Measurements from ENCODE around the gene DAP. TPM values are rescaled to one million over a fixed set of nuclear protein-coding genes. Genes with fewer than 3 reads are reported as not detected.

Gene DAP
- total RNA-seq, 1 donor from 2014 or later, result 22.9 TPM

GRCh38 chr5:10779592-10779991 is 18.6 kb upstream of the DAP start:
- no peaks in the 10 kb centered on the region for H3K4me1 ChIP-seq
- no peaks in the 10 kb centered on the region for H3K27me3 ChIP-seq (ENCODE audit: low read depth)
- H3K9me3 ChIP-seq (replicated peaks), result peaks cover 5% of the 10 kb centered on the region
- no peaks in the 10 kb centered on the region for H3K36me3 ChIP-seq
- no peak for DNase-seq
- intact Hi-C loops (cut with micrococcal nuclease), result no loop called here
- TF ChIP-seq CTCF (IDR thresholded peaks at IDR 0.05; ENCODE audit: borderline replicate concordance), result no peak
- H3K4me3 ChIP-seq, result no peak overlapping the region
- no peak overlapping the region for H3K27ac ChIP-seq (replicated peaks)

GRCh38 chr5:10778179-10778910 is 17.3 kb upstream of the DAP start:
- Histone ChIP-seq H3K27ac (replicated peaks) (no peak overlapping the region), H3K27me3 (ENCODE audit: low read depth) (no peaks in the 10 kb centered on the region), H3K4me1 (no peaks in the 10 kb centered on the region), H3K4me3 (no peak overlapping the region), H3K36me3 (no peaks in the 10 kb centered on the region), H3K9me3 (replicated peaks) (peaks cover 5% of the 10 kb centered on the region)
- DNase-seq, result no peak
- no peak for TF ChIP-seq CTCF (IDR thresholded peaks at IDR 0.05; ENCODE audit: borderline replicate concordance)
- intact Hi-C loops (cut with micrococcal nuclease), result no loop called here

- Histone ChIP-seq H3K9me3 (replicated peaks) (peaks cover 5% of the 10 kb centered on the region), H3K27ac (replicated peaks) (no peak overlapping the region), H3K4me3 (no peak overlapping the region), H3K4me1 (no peaks in the 10 kb centered on the region), H3K36me3 (no peaks in the 10 kb centered on the region), H3K27me3 (ENCODE audit: low read depth) (no peaks in the 10 kb centered on the region)
- intact Hi-C loops (cut with micrococcal nuclease), result no loop called here
- DNase-seq, result no peak
- peak; percentile 18 for TF ChIP-seq CTCF (IDR thresholded peaks at IDR 0.05; ENCODE audit: borderline replicate concordance)
These were observed 14.6 kb upstream of the DAP start for GRCh38 chr5:10775646-10776045.

- Histone ChIP-seq H3K27ac (replicated peaks) (no peak overlapping the region), H3K9me3 (replicated peaks) (no peaks in the 10 kb centered on the region), H3K36me3 (no peaks in the 10 kb centered on the region), H3K27me3 (ENCODE audit: low read depth) (no peaks in the 10 kb centered on the region), H3K4me3 (no peak overlapping the region), H3K4me1 (no peaks in the 10 kb centered on the region)
- DNase-seq, result no peak
- intact Hi-C loops (cut with micrococcal nuclease), result no loop called here
- TF ChIP-seq CTCF (IDR thresholded peaks at IDR 0.05; ENCODE audit: borderline replicate concordance), result no peak
These were observed 12.0 kb upstream of the DAP start for GRCh38 chr5:10772901-10773585.

- Histone ChIP-seq H3K27ac (replicated peaks) (no peak overlapping the region), H3K4me3 (no peak overlapping the region), H3K27me3 (ENCODE audit: low read depth) (no peaks in the 10 kb centered on the region), H3K36me3 (no peaks in the 10 kb centered on the region), H3K4me1 (no peaks in the 10 kb centered on the region), H3K9me3 (replicated peaks) (no peaks in the 10 kb centered on the region)
- no peak for TF ChIP-seq CTCF (IDR thresholded peaks at IDR 0.05; ENCODE audit: borderline replicate concordance)
- intact Hi-C loops (cut with micrococcal nuclease), result loop anchor here (10.0 kb wide), 1 partner anchor 414 kb away; the partner anchor contains the start of gene MARCHF6
- DNase-seq, result no peak
These were observed 7.4 kb upstream of the DAP start for GRCh38 chr5:10768328-10768899.

Measured in left ventricle myocardium inferior (tissue), 1 donor.